ENCODE data around the gene ITGB3. TPM values are rescaled to one million over a fixed set of nuclear protein-coding genes. Genes with fewer than 3 reads are reported as not detected.
"Not testable (repeated sequence)": the region's sequence is repeated elsewhere in the genome, so short reads cannot be mapped to it uniquely, and the experiment has no call there.

Gene ITGB3
- 10 to 100 TPM in 1 of 2 donors, 1 to 10 TPM in 1; 5.9 to 19.5 TPM for total RNA-seq
- long read RNA-seq, partial matches to known transcripts = 8 of 11 reads
- long read RNA-seq, other reads (novel, unspliced or antisense) = 2 of 11 reads

GRCh38 chr17:47253541-47254402 is at the start of gene ITGB3:
Gene ITGB3 (plus strand): TSS chr17:47253827. CDS start chr17:47253862, 35 bp downstream.
- ATAC-seq (peak; percentile 94 to 97), DNase-seq (peak; percentile 86)
- intact Hi-C loops (cut with DNase I) = no loop called here

GRCh38 chr17:47203984-47204721 is 49.5 kb upstream of the ITGB3 start:
- intact Hi-C loops (cut with DNase I) = no loop called here
- ATAC-seq (no peak), DNase-seq (no peak)

- intact Hi-C loops (cut with DNase I) = no loop called here
- DNase-seq (no peak), ATAC-seq (peak; percentile 60 to 83)
Measured at GRCh38 chr17:47204722-47205418, 48.8 kb upstream of the ITGB3 start.

- DNase-seq = peak; percentile 59
- intact Hi-C loops (cut with DNase I) = no loop called here
- peak; percentile 52 to 54 for ATAC-seq
Measured at GRCh38 chr17:47205419-47205963, 48.1 kb upstream of the ITGB3 start.

GRCh38 chr17:47207143-47208067 is 46.2 kb upstream of the ITGB3 start:
- intact Hi-C loops (cut with DNase I) = no loop called here
- ATAC-seq (no peak), DNase-seq (no peak)

- peak; percentile 49 to 56 for ATAC-seq
- intact Hi-C loops (cut with DNase I) = no loop called here
- no peak for DNase-seq
Measured at GRCh38 chr17:47208744-47209488, 44.7 kb upstream of the ITGB3 start, which contains the start of gene MYL4. Gene MYL4 (plus strand): TSS chr17:47209348. CDS start chr17:47209423, 75 bp downstream.

- intact Hi-C loops (cut with DNase I) = no loop called here
- DNase-seq = no peak
- no peak for ATAC-seq
Measured at GRCh38 chr17:47209499-47209898, 44.1 kb upstream of the ITGB3 start.

GRCh38 chr17:47210105-47210504 is 43.5 kb upstream of the ITGB3 start:
- no peak for DNase-seq
- ATAC-seq = peak; percentile 20 to 36

GRCh38 chr17:47210779-47211178 is 42.8 kb upstream of the ITGB3 start:
- intact Hi-C loops (cut with DNase I) = no loop called here
- ATAC-seq = no peak
- no peak for DNase-seq

More at GRCh38 chr17:47210105-47210504, 43.5 kb upstream of the ITGB3 start:
- intact Hi-C loops (cut with DNase I) = no loop called here

- ATAC-seq = no peak
- intact Hi-C loops (cut with DNase I) = no loop called here
- no peak for DNase-seq
Measured at GRCh38 chr17:47212458-47212857, 41.2 kb upstream of the ITGB3 start.

GRCh38 chr17:47213540-47213939 is 40.1 kb upstream of the ITGB3 start:
- DNase-seq (no peak), ATAC-seq (no peak)
- intact Hi-C loops (cut with DNase I) = no loop called here

GRCh38 chr17:47214931-47215330 is 38.7 kb upstream of the ITGB3 start:
- intact Hi-C loops (cut with DNase I) = no loop called here
- no peak for ATAC-seq
- DNase-seq = no peak

- DNase-seq; ATAC-seq; intact Hi-C loops (cut with DNase I): not testable (repeated sequence)
Measured at GRCh38 chr17:47216821-47217220, 36.8 kb upstream of the ITGB3 start.

GRCh38 chr17:47217279-47217678 is 36.3 kb upstream of the ITGB3 start:
- DNase-seq; ATAC-seq; intact Hi-C loops (cut with DNase I): not testable (repeated sequence)

- ATAC-seq (peak; percentile 75 to 86), DNase-seq (peak; percentile 57)
- intact Hi-C loops (cut with DNase I) = no loop called here
Measured at GRCh38 chr17:47218896-47219430, 34.7 kb upstream of the ITGB3 start.

GRCh38 chr17:47219621-47220475 is 33.8 kb upstream of the ITGB3 start:
- peak in 1 of 2 donors; percentile 1 for ATAC-seq
- intact Hi-C loops (cut with DNase I) = no loop called here

More at GRCh38 chr17:47219621-47220475, 33.8 kb upstream of the ITGB3 start:
- no peak for DNase-seq
